B cell (primary cell): ENCODE measurements around the gene GTF3C6.

Source experiments
- CTCF ChIP-seq: fragments of 200-600 bp; IDR thresholded peaks from one replicate; pipeline ENCODE4 v1.8.0; 2022; ENCODE audit warnings: antibody characterized with exemption, mild to moderate bottlenecking
- EZH2 ChIP-seq: IDR thresholded peaks from 2 replicates; pipeline ENCODE4 v1.6.1; 2012; ENCODE audit warnings: borderline replicate concordance, low read depth, mild to moderate bottlenecking, moderate library complexity, low read length; ENCODE audit not compliant: insufficient read depth, poor library complexity, severe bottlenecking

- TF ChIP-seq CTCF (no peak), EZH2 (no peak)
Observed at GRCh38 chr6:110953633-110954303, 4.7 kb upstream of the GTF3C6 start.
